Measurements from ENCODE around the gene CDKAL1. TPM values are rescaled to one million over a fixed set of nuclear protein-coding genes. Genes with fewer than 3 reads are reported as not detected.

The CDKAL1 gene
- total RNA-seq, 1 donor from 2014 or later: 10.2 TPM

GRCh38 chr6:20692023-20692422 is 157.8 kb downstream of the CDKAL1 start:
- no peak for ATAC-seq (ENCODE audit: poor library complexity)
- no peak for DNase-seq
- intact Hi-C loops (cut with DNase I): no loop called here

- intact Hi-C loops (cut with DNase I): no loop called here
- no peak for ATAC-seq (ENCODE audit: poor library complexity)
- DNase-seq: no peak
Measured at GRCh38 chr6:20693466-20694063, 159.3 kb downstream of the CDKAL1 start.

- intact Hi-C loops (cut with DNase I): no loop called here
- ATAC-seq (ENCODE audit: poor library complexity): no peak
- no peak for DNase-seq
Measured at GRCh38 chr6:20696676-20697075, 162.4 kb downstream of the CDKAL1 start.

GRCh38 chr6:20698675-20699074 is 164.4 kb downstream of the CDKAL1 start:
- intact Hi-C loops (cut with DNase I): no loop called here
- DNase-seq (no peak), ATAC-seq (ENCODE audit: poor library complexity) (no peak)

GRCh38 chr6:20699402-20699801 is 165.1 kb downstream of the CDKAL1 start:
- ATAC-seq (ENCODE audit: poor library complexity): no peak
- intact Hi-C loops (cut with DNase I): no loop called here
- no peak for DNase-seq

GRCh38 chr6:20700375-20700774 is 166.1 kb downstream of the CDKAL1 start:
- ATAC-seq (ENCODE audit: poor library complexity) (no peak), DNase-seq (no peak)
- intact Hi-C loops (cut with DNase I): no loop called here

GRCh38 chr6:20702366-20702765 is 168.1 kb downstream of the CDKAL1 start:
- no peak for ATAC-seq (ENCODE audit: poor library complexity)
- intact Hi-C loops (cut with DNase I): no loop called here
- DNase-seq: no peak

GRCh38 chr6:20703049-20703448 is 168.8 kb downstream of the CDKAL1 start:
- ATAC-seq (ENCODE audit: poor library complexity) (no peak), DNase-seq (no peak)
- intact Hi-C loops (cut with DNase I): no loop called here

GRCh38 chr6:20704325-20705025 is 170.2 kb downstream of the CDKAL1 start:
- intact Hi-C loops (cut with DNase I): no loop called here
- no peak for DNase-seq
- no peak for ATAC-seq (ENCODE audit: poor library complexity)

GRCh38 chr6:20705741-20706140 is 171.5 kb downstream of the CDKAL1 start:
- ATAC-seq (ENCODE audit: poor library complexity) (no peak), DNase-seq (no peak)
- intact Hi-C loops (cut with DNase I): no loop called here

- ATAC-seq (ENCODE audit: poor library complexity) (no peak), DNase-seq (no peak)
- intact Hi-C loops (cut with DNase I): no loop called here
Measured at GRCh38 chr6:20706238-20706938, 172.1 kb downstream of the CDKAL1 start.

GRCh38 chr6:20706939-20707485 is 172.8 kb downstream of the CDKAL1 start:
- DNase-seq: no peak
- no peak for ATAC-seq (ENCODE audit: poor library complexity)
- intact Hi-C loops (cut with DNase I): no loop called here

- no peak for ATAC-seq (ENCODE audit: poor library complexity)
- DNase-seq: no peak
- intact Hi-C loops (cut with DNase I): no loop called here
Measured at GRCh38 chr6:20707870-20708269, 173.6 kb downstream of the CDKAL1 start.

- ATAC-seq (ENCODE audit: poor library complexity): no peak
- DNase-seq: no peak
- intact Hi-C loops (cut with DNase I): no loop called here
Measured at GRCh38 chr6:20708367-20709124, 174.3 kb downstream of the CDKAL1 start.

GRCh38 chr6:20709451-20709850 is 175.2 kb downstream of the CDKAL1 start:
- intact Hi-C loops (cut with DNase I): no loop called here
- ATAC-seq (ENCODE audit: poor library complexity): no peak
- no peak for DNase-seq

GRCh38 chr6:20710341-20710740 is 176.1 kb downstream of the CDKAL1 start:
- DNase-seq: no peak
- ATAC-seq (ENCODE audit: poor library complexity): no peak
- intact Hi-C loops (cut with DNase I): no loop called here

- no peak for ATAC-seq (ENCODE audit: poor library complexity)
- intact Hi-C loops (cut with DNase I): no loop called here
Measured at GRCh38 chr6:20711518-20711917, 177.3 kb downstream of the CDKAL1 start.

GRCh38 chr6:20712011-20712410 is 177.8 kb downstream of the CDKAL1 start:
- ATAC-seq (ENCODE audit: poor library complexity) (no peak), DNase-seq (no peak)
- intact Hi-C loops (cut with DNase I): no loop called here

More at GRCh38 chr6:20711518-20711917, 177.3 kb downstream of the CDKAL1 start:
- DNase-seq: no peak

- no peak for ATAC-seq (ENCODE audit: poor library complexity)
- intact Hi-C loops (cut with DNase I): no loop called here
- DNase-seq: no peak
Measured at GRCh38 chr6:20715135-20715806, 181.0 kb downstream of the CDKAL1 start.
